ENCODE measurements around the gene CIDEA.

Gene CIDEA

DNA sequence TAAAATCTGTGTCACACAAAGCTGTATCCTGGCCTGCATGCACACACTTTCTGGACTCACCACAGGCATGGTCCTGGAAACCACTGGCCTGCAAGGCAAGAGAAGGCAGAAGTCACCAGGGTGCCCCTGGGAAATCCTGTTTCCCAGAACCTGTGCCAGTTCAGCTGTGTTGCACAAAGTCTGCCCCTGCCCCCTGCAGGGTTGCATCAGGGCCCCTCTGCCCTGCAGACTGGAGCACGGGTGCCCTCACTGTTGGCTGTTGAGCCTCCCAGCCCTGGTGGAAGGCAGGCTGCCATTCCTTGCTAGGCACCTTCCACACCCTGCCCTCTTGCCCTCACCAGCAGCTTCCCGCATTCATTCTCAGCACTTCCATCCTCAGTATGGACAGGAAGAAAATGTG is 35.9 kb downstream of the CIDEA start:
- Histone ChIP-seq H3K36me3 (no peaks in the 10 kb centered on the region), H3K27me3 (no peaks in the 10 kb centered on the region), H3K4me1 (no peaks in the 10 kb centered on the region), H3K9me3 (no peaks in the 10 kb centered on the region), H3K4me3 (ENCODE audit: low read depth, low read length) (no peak overlapping the region)
- TF ChIP-seq, protein P1, sequence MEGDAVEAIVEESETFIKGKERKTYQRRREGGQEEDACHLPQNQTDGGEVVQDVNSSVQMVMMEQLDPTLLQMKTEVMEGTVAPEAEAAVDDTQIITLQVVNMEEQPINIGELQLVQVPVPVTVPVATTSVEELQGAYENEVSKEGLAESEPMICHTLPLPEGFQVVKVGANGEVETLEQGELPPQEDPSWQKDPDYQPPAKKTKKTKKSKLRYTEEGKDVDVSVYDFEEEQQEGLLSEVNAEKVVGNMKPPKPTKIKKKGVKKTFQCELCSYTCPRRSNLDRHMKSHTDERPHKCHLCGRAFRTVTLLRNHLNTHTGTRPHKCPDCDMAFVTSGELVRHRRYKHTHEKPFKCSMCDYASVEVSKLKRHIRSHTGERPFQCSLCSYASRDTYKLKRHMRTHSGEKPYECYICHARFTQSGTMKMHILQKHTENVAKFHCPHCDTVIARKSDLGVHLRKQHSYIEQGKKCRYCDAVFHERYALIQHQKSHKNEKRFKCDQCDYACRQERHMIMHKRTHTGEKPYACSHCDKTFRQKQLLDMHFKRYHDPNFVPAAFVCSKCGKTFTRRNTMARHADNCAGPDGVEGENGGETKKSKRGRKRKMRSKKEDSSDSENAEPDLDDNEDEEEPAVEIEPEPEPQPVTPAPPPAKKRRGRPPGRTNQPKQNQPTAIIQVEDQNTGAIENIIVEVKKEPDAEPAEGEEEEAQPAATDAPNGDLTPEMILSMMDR (IDR thresholded peaks at IDR 0.05; ENCODE audit: low read depth, low read length): no peak
- DNase-seq: no peak

DNA sequence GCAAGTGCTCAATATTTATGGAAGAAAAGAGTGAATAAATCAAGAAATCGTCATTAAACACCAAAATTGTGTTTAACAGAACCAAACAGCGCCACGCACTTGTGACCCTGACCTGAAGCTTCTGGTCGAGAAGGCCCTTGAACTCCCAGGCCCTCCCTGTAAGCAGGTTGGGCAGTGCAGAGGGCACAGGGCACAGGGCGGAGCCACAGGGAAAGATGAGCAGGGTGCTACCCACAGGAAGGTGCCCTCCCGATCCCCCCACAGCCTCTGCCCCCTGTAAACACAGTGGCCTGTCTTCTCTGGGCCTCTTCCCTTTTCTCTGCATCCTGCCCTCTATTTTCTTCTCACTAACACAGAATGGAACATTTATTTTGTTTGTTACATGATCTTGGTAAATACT is 37.0 kb downstream of the CIDEA start:
- no peak for DNase-seq
- Histone ChIP-seq H3K4me1 (no peaks in the 10 kb centered on the region), H3K36me3 (no peaks in the 10 kb centered on the region), H3K4me3 (ENCODE audit: low read depth, low read length) (no peak overlapping the region), H3K27me3 (no peaks in the 10 kb centered on the region), H3K9me3 (no peaks in the 10 kb centered on the region)
- TF ChIP-seq, protein P1 (IDR thresholded peaks at IDR 0.05; ENCODE audit: low read depth, low read length): no peak

DNA sequence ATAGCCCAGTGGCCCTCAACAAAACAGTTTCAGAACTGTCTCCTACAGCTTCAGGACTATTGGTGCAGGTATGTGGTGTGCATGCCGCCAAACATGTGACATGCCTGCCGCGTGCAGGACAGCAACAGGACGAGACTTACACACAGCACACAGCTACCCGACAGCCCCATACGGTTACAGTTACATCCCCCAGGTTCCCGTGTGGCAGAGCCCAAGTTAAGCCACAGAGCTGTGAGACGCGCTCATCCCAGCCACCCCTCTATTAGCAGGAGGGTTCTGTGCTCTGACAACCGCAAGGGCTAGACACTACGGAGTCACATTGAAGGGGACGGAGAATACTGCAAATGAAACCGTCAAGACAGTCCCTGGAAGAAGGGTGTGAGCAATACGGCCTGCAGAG is 37.5 kb downstream of the CIDEA start:
- Histone ChIP-seq H3K27me3 (no peaks in the 10 kb centered on the region), H3K36me3 (no peaks in the 10 kb centered on the region), H3K9me3 (no peaks in the 10 kb centered on the region), H3K4me3 (ENCODE audit: low read depth, low read length) (no peak overlapping the region), H3K4me1 (no peaks in the 10 kb centered on the region)
- TF ChIP-seq, protein P1 (IDR thresholded peaks at IDR 0.05; ENCODE audit: low read depth, low read length): no peak
- no peak for DNase-seq

DNA sequence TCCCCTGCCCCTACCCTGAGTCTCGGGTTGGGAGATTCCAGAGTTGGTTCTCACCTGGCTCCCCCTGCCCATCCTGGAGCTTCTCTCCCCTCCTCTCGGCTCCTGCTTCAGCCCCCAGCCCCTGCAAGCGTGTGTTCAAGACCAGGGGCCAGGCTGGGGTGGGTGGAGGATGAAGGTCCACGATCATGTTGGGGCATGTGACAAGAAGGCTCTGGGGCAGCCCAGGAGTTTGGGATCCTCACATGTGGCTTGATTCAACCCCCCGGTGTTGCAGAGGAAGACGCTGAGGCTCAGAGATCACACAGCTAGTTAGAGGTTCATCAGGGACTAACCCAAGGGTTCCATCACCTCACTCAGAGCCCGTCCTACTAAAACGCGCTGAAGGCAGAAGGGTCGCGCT is 39.7 kb downstream of the CIDEA start:
- Histone ChIP-seq H3K9me3 (no peaks in the 10 kb centered on the region), H3K36me3 (no peaks in the 10 kb centered on the region), H3K4me1 (no peaks in the 10 kb centered on the region), H3K27me3 (no peaks in the 10 kb centered on the region), H3K4me3 (ENCODE audit: low read depth, low read length) (no peak overlapping the region)
- no peak for DNase-seq
- TF ChIP-seq, protein P1 (IDR thresholded peaks at IDR 0.05; ENCODE audit: low read depth, low read length): no peak

DNA sequence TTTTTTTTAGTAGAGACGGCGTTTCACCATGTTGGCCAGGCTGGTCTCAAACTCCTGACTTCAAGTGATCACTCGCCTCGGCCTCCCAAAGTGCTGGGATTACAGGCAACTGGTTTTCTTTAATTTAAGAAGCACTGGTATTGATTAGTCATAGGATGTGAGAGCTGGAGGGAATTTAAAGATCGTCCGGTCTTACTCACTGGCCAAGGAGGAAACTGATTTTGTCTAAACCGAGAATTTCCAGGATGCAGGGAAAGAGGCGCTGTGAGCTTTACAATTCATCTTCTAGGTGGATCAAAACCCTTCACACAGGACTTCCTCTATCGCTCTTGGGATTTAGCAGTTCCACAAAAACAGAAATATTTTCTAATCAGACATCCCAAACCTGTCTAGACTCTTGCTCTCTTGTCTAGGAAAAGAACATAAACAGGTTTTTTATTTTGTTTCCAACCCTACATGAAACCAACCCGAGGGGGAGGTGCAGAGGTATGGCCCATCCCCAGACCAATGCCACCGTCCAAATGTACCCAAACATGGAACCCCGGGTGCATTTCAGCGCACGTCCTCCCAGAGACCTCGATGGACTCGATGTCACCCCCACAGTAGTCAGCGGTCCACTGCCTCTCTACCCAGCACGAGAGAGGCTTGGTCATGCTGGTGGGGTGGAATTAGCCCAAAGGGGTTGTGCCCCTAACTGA is 41.4 kb downstream of the CIDEA start:
- TF ChIP-seq, protein P1 (IDR thresholded peaks at IDR 0.05; ENCODE audit: low read depth, low read length): no peak
- DNase-seq: no peak
- no peaks in the 10 kb centered on the region for H3K9me3 ChIP-seq

DNA sequence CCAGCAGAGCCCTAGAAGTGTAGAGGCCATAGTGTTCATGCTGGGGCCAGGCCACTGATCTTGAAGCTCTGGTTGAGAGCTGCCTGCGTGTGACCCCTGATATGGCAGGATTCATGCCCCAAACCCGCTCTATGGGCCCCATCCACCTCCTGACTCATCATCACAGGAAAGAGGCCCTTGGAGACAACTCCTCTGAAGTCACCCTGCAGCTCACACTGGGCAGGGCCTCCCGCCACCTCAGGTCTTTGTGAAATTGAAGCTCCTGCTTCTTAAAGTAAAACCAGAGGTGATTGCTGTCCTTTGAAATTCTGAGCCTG is 41.9 kb downstream of the CIDEA start:
- TF ChIP-seq, protein P1 (IDR thresholded peaks at IDR 0.05; ENCODE audit: low read depth, low read length): no peak
- Histone ChIP-seq H3K4me1 (no peaks in the 10 kb centered on the region), H3K4me3 (ENCODE audit: low read depth, low read length) (no peak overlapping the region), H3K27me3 (no peaks in the 10 kb centered on the region), H3K36me3 (no peaks in the 10 kb centered on the region), H3K9me3 (no peaks in the 10 kb centered on the region)
- DNase-seq: no peak

More for the DNA sequence above, 41.4 kb downstream of the CIDEA start:
- Histone ChIP-seq H3K4me1 (no peaks in the 10 kb centered on the region), H3K4me3 (ENCODE audit: low read depth, low read length) (no peak overlapping the region), H3K27me3 (no peaks in the 10 kb centered on the region), H3K36me3 (no peaks in the 10 kb centered on the region)

All from BE2C (cell line).